SIG-M5 treated with dmso at 0.1 percent for 504 hours (cell line): ENCODE results near the gene ABCA6.

Source experiments
- DNase-seq: peaks from one replicate; lab custom pipeline; 2025; ENCODE audit not compliant: unreplicated experiment; lab: John Stamatoyannopoulos, UW

ABCA6 gene

GRCh38 chr17:69142175-69142802 lies 594 bp upstream of the ABCA6 start:
- no peak for DNase-seq

DNA sequence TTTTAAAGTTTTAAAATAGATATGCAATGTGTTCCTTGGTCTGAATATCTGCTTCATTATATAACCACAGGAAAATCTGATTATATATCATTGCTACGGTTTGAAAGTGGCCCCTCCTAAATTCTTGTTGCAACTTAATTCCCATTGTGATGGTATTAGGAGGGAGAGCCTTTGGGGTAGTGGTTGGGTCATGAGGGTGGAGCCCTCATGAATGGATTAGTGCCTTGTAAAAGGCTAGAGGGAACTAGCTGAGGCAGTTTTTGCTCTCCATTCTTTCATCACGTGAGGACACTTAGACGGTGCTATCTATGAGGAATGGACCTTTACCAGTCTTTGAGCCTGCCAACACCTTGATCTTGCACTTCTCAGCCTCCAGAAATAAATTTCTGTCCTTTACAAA lies 7.6 kb downstream of the ABCA6 start:
- DNase-seq = no peak

- no peak for DNase-seq
Measured at GRCh38 chr17:69130627-69131296, 10.9 kb downstream of the ABCA6 start.

DNA sequence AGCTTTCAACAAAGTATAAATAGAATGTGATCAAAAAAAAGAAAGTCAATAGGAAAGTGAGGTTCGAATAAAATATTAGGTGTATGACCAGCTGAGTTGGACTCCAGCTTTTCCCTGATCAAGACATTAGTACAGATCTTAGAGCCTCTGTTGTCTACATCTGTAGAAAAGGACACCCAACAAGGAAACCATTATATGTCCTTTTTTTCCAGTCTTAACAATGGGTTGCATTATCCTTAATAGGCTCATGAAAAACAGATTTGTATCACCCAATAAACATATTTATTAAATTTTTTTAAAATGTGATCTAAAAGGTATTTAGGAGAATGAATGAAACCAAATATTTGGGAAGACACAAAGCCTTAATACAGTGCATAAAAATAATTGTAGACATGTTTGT lies 18.1 kb downstream of the ABCA6 start:
- no peak for DNase-seq

DNA sequence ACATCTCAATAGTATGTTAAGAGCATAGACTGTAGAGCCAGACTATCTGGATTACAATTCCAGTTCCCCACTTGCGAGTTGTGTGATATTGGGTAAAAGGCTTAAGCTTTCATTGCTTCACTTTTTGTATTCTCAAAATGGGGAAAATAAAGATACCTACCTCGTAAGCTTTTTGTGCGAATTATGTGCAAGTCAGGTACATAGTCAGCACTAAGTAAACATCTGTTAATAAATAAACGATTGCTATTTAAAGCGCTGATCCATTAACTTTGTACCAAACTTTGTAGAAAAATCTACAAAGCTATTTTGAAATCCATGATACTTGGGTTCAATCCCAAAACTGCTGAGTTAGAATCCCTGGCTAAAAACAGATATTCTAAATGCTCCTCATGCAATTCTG lies 19.6 kb downstream of the ABCA6 start:
- no peak for DNase-seq

- DNase-seq = peak; percentile 58
Measured at GRCh38 chr17:69117855-69118784, 23.6 kb downstream of the ABCA6 start.

GRCh38 chr17:69111794-69112193 lies 29.9 kb downstream of the ABCA6 start:
- no peak for DNase-seq

DNA sequence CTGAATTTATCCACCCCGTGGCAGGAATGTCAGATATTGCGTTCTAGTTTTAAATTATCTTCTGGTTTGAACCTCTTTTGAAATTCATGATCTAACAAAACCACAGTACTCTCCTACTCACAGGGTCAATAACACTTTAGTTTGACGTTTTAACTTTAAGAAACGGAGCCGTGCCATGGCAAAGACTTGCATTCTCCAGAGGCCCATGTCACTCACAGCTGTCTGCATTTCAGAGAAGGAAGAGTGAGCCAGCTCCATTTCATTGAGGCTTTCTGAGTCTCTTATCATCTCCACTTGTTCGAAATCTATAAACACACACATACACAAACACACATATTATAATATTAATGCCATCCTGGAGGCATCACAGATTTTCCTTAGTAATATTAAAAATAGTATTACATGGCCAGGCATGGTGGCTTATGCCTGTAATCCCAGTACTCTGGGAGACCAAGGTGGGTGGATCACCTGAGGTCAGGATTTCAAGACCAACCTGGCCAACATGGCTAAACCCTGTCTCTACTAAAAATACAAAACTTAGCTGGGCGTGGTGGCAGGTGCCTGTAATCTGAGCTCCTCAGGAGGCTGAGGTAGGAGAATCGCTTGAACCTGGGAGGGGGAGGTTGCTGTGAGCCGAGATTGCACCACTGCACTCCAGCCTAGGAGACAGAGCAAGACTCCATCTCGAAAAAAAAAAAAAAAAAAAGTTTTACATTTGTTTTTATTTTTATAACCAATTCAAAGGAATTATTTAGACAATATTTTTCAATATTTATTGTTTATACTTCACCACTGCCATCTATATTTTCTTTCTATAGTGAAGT lies 35.6 kb downstream of the ABCA6 start:
- no peak for DNase-seq

- DNase-seq = no peak
Measured at GRCh38 chr17:69103557-69104233, 38.0 kb downstream of the ABCA6 start.

DNA sequence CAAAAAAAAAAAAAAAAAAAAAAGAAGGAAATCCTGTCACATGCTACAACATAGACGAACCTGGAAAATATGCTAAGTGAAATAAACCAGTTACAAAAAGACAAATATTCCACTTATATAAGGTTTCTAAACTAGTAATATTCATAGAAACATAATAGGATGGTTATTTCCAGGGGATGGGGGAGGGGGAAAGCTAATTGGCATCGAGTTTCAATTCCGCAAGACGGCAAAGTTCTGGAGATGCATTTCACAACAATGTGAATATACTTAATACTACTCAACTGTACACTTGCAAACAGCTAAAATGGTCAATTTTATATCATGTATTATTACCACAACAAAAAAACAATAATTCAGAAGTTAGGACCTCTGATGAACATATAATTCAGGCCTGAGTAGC lies 43.1 kb downstream of the ABCA6 start:
- no peak for DNase-seq

DNA sequence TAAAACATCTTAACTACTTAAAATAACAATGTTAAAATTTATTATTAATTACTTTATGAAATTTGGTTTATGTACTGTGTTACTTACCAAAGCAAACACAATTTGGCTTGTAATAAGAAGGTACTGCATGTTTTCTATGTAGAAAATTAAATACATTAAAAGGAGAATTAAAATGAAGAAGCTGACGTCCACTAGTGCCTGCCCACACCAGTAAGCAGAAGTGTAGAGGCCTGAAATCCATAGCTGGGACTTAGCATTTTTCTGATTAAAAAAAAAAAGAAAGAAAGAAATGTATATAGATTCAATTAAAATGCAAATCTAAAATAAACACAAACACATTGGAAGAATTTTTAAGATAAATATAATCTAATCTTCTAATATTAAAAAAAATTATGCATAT lies 45.2 kb downstream of the ABCA6 start:
- DNase-seq = no peak

- no peak for DNase-seq
Measured at GRCh38 chr17:69093995-69094394, 47.7 kb downstream of the ABCA6 start.

DNA sequence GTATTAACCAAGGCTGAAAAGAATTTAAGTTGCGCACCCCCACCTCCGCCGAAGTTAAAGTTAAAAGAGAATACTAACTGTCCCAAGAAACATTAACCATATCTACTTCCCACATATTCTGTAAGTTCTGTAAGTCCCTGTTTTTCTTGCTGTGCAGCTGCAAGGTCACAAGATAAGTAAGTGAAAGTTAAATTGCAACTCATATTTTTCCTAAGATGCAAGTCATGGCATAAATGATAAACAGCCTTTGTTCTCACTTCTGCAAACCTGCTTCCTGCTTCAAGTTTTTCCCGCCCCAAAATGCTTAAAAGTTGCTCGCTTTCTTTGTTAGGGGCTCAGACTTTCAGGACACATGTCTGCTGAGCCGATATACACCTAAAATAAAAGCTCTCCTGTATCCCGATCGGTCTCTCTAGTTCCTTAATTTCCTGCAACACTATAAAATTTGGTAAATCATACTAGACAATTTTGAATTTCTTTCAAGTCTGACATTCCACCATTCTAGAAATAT lies 48.4 kb downstream of the ABCA6 start:
- peak; percentile 55 for DNase-seq

DNA sequence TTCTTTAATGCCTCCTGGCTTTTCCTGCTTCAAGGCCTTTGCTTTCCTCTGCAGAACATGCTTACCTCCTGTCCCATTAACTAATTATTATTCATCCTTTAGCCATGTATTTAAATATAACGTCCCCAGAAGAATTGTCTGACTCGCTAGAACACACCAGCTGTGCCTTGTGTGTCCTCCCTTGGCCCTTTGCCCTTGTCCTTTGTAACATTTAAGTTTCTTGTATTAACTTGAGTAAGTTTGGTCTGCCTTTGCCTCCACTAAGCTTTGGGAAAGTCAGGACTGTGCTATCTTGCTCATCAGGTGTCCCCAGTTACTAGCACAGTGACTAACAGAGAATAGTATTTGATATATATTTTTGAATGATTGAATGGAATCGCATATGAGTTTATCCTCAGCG lies 51.3 kb downstream of the ABCA6 start:
- no peak for DNase-seq

DNA sequence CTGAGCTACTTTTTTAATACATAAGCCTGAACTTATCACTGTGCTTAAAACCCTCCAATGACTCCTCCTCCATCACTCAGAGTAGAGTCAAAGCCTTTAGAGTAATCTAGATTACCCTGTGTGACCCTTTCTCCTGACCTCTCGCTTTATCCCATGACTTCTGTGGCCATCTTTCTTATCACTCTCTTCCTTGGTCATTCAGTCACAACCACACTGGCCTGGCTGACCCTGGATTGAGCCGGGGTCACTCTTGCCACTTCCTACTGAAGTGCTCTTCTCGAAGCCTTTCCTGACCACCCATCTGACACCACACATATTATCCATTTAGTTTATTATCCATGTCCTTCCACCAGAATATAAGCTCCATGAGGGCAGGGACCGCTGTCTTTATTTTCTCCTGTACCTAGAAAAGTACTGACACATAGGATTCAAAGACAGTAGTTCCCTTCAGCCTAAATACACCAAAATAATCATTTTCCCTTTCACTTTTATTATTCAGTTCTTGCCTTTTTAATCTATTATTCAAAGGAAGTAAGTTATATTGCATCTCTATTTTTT lies 53.0 kb downstream of the ABCA6 start:
- DNase-seq = no peak

DNA sequence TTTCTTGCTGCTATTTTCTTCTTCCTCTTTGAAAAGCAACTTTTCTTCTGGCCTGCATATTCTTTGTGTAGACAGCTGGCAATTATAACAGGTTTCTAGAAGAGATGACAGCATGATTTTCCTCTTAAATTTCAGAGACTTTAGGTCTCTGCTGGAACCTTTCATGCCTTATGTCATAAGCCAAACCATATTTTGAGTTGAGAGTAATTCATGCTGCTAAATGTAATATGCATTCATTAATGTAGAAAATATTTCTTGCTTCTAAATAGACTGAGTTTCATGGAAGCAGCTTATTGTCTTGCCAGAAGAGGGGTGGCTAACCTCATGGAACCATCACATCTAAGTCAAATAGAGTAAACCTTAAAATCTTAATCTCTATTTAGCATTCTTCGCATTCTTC lies 55.1 kb downstream of the ABCA6 start:
- no peak for DNase-seq

DNA sequence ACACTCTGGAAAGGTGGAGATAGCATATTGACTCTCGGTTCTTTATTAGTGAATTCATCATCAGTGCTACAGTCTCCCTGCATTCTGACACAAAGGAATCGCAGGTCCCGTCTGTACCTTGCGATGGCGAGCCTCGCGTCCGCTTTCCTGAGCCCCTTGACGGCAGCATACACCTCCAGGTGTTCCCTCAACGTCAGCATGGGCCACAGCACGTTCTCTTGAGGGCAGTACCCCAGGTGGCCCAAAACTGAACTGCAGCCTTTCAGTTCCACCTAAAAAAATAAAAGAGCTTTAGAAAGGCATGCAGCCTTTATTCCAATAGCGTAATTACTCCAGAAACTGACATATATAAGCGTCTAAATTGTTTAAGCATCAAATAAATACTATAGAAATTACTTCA lies 56.8 kb downstream of the ABCA6 start:
- peak; percentile 16 for DNase-seq

- no peak for DNase-seq
Measured at GRCh38 chr17:69082696-69083095, 59.0 kb downstream of the ABCA6 start.

GRCh38 chr17:69078864-69079263 lies 62.8 kb downstream of the ABCA6 start:
- no peak for DNase-seq

GRCh38 chr17:69075823-69076222 lies 65.9 kb downstream of the ABCA6 start:
- DNase-seq = no peak
